HL-60 (cell line): Measurements from ENCODE around the gene CNTN1.

ENCODE experiments used
- CTCF ChIP-seq: IDR thresholded peaks from one replicate; pipeline ENCODE4 v1.5.1; 2011; ENCODE audit warnings: low read length, control low read depth, inconsistent platforms; ENCODE audit not compliant: insufficient read depth
- POLR2AphosphoS5 ChIP-seq: IDR thresholded peaks from 2 replicates; pipeline ENCODE4 v1.6.1; 2012; ENCODE audit warnings: low read depth
- SPI1 ChIP-seq: IDR thresholded peaks from 2 replicates; pipeline ENCODE4 v1.6.1; 2012; ENCODE audit warnings: low read depth, mild to moderate bottlenecking, borderline replicate concordance

GRCh38 chr12:40647651-40648050 lies 44.6 kb upstream of the CNTN1 start:
- TF ChIP-seq POLR2AphosphoS5: no peak
- TF ChIP-seq CTCF: no peak
- TF ChIP-seq SPI1: no peak
